ENCODE measurements around the gene OR6C2.
"Not testable (repeated sequence)": the region's sequence is repeated elsewhere in the genome, so short reads cannot be mapped to it uniquely, and the experiment has no call there.

DNA sequence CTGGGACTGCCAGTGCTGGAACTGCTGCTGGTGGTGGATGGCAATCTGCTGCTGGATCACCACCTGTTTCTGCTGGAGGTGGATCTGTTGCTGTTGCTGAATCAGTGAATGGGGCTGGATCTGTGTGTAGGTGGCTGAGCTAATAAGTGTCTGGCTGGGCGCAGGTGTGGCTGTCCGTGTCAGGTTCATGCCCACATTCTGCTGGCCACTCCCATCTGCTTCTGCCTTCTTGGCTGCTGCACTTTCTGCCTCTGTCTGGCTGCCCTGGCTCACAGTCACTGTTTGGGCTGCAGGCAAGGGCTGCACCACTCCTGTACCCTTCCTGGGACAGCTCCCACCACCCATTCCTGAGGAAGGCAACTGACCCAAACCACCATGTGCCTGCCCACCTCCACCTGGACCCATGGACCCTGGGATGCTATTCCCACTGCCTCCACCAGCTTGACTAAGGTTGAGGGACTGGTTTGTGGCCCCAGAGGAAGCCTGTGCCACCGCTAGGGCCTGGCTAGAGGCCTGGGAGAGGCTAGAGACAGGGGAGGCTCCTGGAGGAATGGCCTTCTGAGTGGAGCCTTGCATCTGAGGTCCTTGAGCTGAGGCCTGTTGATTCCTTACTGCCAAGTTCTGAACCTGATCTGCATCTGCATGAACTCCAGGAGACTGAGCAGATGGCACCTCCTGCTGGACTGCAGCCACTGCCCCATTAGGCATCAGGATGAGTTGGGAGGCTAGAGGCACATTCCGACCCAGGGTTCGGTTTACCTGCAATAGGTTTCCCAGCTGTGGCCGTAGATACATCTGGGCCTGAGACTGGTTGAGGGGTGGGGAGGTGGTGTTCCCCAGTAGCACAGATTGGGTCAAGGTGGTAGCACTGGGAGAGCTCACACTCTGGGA, 30.1 kb upstream of the OR6C2 start:
- not testable (repeated sequence) for TF ChIP-seq POLR2A (IDR thresholded peaks at IDR 0.05)
- TF ChIP-seq, protein P1, sequence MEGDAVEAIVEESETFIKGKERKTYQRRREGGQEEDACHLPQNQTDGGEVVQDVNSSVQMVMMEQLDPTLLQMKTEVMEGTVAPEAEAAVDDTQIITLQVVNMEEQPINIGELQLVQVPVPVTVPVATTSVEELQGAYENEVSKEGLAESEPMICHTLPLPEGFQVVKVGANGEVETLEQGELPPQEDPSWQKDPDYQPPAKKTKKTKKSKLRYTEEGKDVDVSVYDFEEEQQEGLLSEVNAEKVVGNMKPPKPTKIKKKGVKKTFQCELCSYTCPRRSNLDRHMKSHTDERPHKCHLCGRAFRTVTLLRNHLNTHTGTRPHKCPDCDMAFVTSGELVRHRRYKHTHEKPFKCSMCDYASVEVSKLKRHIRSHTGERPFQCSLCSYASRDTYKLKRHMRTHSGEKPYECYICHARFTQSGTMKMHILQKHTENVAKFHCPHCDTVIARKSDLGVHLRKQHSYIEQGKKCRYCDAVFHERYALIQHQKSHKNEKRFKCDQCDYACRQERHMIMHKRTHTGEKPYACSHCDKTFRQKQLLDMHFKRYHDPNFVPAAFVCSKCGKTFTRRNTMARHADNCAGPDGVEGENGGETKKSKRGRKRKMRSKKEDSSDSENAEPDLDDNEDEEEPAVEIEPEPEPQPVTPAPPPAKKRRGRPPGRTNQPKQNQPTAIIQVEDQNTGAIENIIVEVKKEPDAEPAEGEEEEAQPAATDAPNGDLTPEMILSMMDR (IDR thresholded peaks at IDR 0.05), result not testable (repeated sequence)

Data from body of pancreas (tissue), 4 donors.